HuH-7 (cell line): ENCODE results near the gene LCN15.
"Not testable (repeated sequence)": the region's sequence is repeated elsewhere in the genome, so short reads cannot be mapped to it uniquely, and the experiment has no call there.

Experiments used
- DNase-seq: peaks from one replicate; pipeline ENCODE4 v3.0.0; 2011; ENCODE audit warnings: low spot score

LCN15 gene, protein sequence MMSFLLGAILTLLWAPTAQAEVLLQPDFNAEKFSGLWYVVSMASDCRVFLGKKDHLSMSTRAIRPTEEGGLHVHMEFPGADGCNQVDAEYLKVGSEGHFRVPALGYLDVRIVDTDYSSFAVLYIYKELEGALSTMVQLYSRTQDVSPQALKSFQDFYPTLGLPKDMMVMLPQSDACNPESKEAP

DNA sequence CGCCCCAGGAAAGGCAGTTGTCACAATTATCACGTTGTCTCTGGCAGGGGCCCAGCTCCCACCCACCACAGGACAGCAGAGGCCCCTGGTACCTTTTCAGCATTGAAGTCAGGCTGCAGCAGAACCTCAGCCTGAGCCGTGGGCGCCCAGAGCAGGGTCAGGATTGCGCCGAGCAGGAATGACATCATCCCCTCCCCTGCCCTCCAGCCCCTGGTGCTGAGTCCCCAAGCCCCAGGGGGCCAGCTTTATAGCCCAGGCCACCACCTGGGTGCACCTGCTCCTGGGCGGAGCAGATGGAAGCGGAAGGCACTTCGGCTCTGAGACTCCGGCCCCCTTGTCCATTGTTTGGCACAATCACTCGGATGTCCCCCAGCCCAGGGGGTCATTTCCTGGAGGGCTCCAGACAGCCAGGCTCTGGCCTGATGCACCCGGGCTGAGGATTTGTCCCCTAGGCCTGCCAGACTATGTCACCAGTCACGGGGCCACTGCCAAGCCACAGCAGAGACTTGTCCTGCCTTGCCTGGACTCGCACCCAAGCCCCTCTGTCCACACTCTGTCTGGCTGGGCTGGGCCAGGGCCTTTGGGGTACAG is at the start of gene LCN15:
LCN15 (minus strand) TSS at position 218 of the 591 bp plus-strand sequence; CDS start at position 188, 30 bp downstream.
- no peak for DNase-seq

DNA sequence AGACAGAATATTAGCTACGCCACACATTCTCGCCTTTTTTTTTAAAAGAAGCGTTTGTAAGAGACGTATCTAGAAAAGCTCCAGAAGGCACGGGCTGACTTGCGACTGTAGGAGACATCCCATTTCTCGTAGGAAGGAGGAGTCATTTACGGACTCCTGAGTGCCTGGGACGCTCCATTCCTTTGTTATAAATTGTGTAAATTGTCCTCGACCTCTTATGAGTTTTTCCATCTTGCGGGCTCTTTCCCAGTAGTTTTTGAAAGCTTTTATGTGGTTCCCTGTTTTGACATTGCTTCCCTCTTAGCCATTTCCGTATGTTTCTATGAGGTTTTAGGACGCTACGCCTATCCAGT is 44.5 kb upstream of the LCN15 start:
- DNase-seq: no peak

DNA sequence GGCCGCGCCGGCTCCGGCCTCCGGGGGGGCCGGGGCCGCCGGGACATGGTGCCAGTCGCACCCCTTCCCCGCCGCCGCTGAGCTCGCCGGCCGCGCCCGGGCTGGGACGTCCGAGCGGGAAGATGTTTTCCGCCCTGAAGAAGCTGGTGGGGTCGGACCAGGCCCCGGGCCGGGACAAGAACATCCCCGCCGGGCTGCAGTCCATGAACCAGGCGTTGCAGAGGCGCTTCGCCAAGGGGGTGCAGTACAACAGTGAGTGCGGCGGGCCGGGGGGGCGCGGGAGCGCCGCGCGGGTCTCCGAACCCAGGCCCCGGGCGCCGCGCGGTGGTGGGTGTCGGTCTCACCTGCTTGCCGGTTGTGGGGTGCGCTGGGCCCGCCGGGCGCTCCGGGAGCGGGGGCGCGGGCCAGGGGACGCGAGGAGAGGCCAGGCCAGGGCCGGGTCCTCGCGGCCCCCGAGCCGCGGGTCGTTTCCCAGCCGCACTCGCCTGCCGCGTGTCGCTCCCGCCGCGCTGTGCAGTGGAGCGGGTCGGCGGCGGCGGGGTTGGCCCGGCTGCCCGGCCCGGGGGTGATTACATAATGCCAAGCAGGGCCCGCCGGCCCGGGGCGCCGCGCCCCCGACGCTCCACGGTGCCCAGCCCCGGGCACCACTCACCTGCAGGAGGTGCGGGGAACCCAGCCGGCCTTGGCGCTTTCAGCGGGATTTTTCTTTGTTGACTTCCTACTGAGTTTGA is 43.9 kb upstream of the LCN15 start:
- no peak for DNase-seq

DNA sequence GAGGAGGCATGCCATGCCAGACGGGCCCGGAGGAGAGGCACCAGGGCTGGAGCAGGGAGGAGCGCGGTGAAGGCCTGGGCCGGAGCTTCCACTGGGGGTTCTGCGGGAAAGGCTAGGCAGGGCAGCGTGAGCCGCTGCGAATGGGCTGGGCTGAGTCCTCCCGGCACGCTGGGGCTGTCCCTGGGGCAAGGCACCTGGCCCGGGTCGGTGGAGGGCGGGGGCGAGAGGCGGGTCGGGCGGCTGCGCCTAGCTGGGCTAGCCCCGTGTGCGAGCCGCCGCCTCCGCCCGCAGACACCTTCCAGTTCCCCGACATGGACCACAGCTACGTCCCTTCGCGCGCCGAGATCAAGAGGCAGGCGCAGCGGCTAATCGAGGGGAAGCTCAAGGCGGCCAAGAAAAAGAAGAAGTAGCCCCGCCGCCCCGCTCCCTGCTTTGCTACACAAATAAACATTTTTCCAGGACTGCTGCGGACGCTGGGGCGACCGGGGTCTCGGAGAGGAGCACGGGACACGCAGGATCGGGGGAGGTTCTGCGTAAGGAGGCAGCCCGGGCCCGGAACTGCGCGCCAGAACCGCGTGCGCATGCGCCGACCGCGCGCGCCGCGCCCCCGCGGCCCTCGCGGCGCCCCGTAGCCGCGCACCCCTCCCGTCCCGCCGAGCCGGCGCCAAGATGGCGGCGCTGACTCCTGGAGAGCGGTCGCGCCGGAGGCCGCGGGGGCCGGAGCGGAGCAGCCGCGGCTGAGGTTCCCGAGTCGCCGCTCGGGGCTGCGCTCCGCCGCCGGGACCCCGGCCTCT is 43.2 kb upstream of the LCN15 start, which contains the start of gene RABL6:
RABL6 (plus strand) TSS at position 668 of the 794 bp plus-strand sequence. CDS start 249 bp downstream, outside the sequence.
- peak; percentile 96 for DNase-seq

DNA sequence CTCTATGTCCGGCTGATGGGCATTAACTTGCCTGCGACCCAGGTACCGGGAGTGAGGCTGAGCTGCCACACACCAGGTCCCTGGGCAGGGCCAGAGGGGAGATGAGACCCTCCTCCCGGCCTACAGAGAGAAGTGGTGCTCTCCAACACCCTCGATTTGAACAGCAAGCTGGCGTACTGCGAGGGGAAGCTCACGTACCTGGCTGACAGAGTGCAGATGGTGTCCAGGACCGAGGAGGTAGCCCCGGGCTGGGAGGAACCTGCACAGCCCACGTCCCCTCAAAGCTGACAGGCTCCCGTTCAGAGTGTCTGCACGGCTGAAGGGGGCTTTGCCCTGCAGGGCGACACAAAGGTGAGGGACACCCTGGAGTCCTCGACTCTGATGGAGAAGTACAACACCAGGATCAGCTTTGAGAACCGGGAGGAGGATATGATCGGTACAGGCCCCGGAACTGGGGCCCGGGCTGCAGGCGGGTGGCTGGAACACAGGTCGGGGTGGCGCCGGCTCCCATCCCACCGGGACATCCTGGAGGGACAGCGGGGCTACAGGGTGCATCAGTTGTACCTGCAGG is 42.4 kb upstream of the LCN15 start:
- no peak for DNase-seq

DNA sequence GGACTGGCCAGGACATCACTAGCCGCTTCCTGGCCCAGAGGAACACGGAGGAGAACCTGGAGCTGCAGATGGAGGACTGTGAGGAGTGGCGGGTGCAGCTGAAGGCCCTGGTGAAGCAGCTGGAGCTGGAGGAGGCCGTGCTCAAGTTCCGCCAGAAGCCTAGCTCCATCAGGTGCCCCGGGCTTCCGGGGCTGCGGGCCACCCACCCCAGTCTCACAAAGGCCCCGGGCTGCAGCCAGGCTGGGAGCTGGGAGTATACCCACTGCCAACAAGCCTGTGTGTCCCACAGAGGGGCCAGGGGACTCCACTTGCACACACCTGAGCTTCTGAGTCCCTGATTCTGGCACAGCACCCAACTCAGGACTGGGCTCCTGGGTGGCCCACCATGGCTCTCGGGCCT is 41.7 kb upstream of the LCN15 start:
- DNase-seq: no peak

DNA sequence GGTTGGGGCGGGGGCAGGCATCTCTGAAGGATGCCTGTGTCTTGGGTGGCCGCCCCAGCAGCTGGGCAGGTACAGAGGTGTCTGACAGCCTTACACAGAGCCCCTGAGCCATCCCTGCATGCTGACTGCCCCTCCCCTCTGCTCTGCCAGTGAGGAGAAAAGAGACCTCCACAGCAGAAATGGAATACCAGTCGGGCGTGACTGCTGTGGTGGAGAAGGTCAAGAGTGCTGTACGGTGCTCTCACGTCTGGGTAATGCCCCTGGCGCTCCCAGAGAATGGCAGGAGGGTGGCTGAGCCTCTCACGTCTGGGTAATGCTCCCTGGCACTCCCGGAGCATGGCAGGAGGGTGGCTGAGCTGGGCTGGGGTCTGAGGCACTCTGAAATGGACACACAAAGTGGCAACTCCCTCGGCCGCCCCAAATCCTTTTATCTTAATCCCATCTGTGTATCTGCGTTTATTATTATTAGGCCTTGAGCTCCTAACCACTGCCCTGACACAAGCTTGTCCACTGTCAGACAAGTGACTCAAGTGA is 41.0 kb upstream of the LCN15 start:
- DNase-seq: no peak

DNA sequence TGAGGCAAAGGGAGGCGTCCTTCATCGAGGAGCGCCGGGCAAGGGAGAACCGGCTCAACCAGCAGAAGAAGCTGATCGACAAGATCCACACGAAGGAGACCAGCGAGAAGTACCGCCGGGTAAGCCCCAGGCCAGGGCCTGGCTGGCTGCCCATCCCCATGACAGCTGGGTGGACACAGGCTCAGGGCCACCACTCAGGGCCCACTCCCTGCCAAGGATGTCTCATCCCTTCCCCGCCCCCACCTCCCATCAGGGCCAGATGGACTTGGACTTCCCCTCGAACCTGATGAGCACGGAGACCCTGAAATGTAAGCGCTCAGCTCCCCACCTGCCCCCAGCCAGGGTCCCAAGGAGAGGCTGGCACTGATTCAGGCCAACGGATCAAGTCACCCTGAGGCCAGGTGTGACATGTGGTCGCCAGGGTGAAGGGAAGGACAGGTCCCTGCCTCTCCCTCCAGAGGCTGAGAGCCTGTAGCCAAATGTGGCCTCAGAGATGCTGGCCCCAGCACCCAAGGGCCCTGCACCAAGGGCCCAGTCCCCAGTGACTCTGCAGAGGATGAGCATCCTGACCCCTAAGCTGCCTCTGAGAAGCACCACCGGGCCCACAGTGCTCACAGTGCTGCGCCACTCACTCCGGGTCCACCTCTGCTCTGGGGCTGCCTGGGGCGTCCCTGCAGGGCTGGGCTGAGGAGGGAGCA is 40.3 kb upstream of the LCN15 start:
- no peak for DNase-seq

DNA sequence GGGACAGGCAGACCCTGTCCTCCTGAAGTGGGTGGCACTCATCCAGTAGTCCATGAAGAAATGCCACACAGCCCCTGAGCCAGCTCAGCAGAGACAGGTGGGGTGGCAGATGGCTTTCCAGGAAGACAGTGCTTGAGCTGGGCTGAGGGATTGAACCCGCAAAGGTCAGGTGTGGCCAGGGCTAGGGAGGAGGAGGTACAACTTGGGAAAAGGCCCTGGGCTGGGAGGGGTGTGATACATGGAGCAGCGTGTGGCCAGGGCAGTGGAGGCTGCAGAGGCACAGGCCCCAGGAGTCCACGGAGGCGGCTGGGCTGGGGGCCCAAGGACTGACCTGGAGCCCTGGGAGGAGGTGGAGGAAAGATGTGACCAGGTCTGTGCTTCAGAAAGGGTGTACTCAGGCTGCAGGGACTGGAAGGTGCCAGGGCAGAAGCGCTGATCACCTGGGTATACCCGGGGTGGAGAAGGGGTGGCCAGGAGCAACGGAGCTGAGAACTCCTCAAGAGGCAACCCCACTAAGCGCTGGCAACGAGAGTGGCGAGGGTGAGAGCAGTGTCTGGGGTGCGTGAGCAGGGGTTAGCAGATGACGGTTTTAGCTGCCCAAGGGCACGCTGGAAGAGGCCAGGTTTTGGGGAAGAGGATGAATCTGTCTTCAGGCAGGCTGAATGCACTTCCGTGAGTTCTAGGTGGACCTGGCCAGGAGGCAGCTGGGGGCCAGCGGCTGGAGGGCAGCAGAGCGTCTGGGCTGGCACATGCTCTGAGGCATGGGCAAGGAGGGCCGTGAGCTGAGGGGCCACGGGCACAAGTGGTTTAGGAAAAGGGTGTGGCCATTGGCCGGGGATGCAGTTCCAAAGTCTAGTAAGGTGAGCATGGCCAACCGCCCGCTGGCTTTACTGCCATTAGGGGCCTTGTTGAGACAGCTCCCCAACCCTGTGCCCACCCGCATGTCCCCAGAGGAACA is 39.5 kb upstream of the LCN15 start:
- DNase-seq: no peak

DNA sequence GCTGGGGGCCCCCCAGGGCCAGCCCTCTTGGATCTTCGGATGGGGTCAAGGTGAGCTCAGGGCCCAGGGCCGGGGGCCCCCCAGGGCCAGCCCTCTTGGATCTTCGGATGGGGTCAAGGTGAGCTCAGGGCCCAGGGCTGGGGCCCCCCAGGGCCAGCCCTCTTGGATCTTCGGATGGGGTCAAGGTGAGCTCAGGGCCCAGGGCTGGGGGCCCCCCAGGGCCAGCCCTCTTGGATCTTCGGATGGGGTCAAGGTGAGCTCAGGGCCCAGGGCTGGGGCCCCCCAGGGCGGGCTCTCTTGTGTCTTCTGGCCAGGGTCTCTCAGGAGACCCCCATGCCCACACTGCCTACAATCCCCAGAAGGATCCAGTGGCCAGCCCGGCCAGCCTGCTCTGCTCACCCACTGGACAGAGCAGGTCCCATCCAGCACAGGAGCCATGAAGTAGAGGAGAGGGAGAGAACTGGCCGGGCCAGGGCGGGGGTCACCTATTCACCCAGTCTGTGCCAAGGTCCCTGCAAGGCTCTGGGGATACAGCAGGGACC is 38.8 kb upstream of the LCN15 start:
- not testable (repeated sequence) for DNase-seq

DNA sequence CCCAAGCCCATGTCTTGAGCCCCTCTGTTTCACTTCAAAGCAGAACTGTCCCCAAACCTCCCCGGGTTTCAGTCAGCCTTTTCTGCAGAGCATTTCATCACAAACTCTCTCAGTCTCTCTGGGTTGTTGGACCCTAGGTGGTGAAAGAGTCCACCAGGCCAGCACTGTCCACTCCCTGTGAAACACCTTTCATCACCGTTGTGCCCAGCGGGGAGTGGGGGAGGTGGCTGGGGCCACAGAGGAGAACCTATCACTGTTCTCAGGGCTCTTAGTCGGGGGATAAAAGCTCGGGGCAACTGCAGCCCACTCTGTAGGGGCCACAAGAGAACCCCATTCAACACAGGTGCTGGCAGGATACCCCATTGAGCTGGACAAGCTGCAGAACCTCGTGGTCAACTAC is 38.0 kb upstream of the LCN15 start:
- DNase-seq: no peak

DNA sequence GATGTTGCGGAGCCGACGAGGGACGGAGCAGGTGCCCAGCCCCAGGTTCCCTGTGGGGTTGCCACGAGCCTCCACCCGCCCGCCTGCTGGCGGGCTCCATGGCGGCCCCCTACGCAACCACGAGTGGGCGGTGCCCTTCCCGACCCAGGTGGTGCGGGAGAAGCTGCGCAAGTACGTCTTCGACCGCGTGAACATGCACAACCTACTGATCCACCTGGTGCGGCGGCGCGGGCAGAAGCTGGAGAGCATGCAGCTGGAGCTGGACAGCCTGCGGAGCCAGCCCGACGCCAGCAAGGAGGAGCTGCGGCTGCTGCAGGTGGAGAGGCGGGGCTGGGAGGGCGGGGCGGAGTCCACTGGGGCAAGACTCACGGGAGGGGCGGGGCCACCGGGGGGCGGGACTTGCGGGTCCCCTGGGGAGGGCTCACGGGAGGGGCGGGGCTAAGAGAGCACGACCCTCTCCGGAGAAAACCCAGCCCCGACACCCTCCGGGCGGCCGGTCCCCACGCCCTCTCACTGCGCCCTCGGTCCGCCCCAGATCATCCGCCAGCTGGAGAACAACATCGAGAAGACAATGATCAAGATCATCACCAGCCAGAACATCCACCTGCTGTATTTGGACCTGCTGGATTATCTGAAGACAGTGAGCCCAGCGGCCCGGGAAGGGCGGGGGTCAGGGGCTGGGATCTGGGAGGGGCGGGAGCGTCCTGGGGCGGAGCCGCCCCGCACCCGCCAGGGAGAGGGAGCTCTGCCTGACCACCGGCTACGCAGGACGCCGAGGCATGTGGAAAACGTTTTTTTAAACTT is 35.7 kb upstream of the LCN15 start:
- peak; percentile 89 for DNase-seq

DNA sequence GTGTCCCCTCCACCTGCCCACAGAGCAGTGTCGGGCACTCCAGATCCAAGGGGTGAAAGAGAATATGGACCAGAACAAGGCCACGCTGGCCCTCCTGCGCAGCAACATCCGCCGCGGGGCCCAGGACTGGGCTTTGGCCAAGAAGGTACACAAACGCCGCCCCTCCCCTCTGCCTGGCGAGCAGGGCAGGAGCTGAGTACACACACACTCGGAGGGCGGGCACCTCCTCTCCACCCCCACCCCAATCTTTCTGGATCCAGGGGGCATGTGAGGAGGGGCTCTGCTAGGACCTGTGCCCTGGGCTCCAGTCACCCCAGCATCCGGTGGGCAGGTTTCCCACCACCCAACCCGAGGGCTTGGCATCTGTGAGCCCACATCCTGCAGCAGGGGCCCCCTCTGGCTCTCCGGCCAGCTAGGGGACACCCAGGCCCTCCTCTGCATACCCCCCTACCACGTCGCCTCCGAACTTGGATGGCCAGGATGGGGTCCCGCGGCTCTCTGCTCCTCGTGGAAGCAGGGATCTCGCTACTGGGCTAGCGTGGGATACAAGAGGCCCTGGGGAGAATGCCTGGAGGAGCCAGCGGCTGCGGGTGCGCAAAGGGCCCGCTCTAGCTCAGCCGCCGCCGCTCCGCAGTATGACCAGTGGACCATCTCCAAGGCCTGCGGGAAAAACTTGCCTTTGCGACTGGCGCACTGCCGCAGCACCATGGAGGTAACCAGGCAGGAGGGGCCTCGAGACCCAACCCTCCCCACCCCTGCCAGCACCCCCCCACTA is 34.9 kb upstream of the LCN15 start:
- DNase-seq: no peak

DNA sequence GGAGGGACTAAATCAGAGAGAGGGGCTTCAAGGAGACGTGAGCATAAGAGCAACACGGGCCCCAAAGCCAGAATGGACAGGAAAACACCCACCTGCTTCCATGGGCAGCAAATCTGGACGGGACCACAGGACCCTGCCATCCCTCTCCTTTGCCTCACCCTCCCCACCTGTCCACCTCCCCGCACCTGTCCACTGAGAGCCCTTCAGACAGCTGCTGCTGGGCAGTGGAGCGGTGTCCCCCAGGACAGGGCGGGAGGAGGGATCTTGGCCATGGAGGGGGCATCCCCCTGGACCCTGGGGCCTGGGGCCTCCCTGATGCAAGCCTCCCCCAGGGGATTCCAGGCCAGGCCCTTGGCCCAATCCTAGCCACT is 34.4 kb upstream of the LCN15 start:
- DNase-seq: no peak

DNA sequence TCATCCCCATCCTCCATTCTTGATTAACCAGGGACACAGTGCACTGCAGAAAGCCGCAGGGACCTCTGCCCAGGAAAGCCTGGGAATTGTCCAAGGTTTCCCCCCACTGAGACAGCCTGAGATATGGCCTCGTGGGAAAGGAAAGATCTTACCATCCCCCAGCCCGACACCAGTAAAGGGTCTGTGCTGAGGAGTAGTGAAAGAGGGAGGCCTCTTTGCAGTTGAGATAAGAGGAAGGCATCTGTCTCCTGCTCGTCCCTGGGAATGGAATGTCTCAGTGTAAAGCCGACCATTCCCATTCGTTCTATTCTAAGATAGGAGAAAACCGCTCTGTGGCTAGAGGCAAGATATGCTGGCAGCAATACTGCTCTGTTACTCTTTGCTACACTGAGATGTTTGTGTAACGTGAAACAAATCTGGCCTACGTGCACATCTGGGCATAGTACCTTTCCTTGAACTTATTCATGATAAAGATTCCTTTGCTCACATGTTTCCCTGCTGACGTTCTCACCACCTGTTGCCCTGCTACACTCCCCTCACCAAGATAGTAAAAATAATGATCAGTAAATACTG is 32.5 kb upstream of the LCN15 start:
- not testable (repeated sequence) for DNase-seq

DNA sequence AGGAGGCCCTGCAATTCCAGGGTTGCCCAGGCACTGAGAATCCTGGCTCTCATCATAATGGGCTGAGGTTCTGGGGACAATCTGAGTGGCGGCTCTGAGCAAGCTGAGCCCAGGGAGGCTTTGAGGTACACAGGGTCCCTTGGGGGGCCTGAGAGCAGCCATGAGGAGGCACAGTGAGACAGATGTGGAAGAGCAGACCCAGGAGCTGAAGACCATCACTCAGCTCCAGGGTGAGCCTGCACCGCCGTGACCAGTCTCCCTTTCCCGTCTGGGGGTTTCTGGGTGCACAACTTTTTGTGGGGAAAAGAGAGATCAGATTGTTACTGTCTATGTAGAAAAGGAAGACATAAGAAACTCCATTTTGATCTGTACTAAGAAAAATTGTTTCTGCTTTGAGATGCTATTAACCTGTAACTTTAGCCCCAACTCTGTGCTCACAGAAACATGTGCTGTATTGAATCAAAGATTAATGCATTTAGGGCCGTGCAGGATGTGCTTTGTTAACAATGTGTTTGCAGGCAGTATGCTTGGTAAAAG is 32.0 kb upstream of the LCN15 start, which contains the start of gene CCDC183:
CCDC183 (plus strand) TSS at position 101 of the 537 bp plus-strand sequence; CDS start at position 161, 60 bp downstream.
- no peak for DNase-seq

DNA sequence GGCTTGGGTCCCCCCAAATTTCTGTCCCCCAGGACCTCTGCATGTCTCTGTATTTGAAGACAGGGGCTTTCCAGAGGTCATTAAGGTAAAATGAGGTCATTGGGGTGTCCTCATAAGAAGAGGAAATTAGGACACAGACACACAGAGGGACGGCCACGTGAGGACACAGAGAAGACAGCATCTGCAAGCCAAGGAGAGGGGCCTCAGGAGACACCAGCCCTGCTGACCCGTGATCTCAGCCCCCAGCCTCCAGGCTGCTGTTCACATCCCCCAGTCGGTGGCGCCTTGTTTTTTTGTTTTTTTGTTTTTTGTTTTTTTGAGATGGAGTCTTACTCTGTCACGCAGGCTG is 30.7 kb upstream of the LCN15 start:
- no peak for DNase-seq
